NB4 (cell line): Measurements from ENCODE around the gene CAMTA1.

Experiments
- DNase-seq: peaks from one replicate; pipeline ENCODE4 v3.0.0; 2010; ENCODE audit warnings: low read depth
- H3K4me3 ChIP-seq: one replicate; pipeline ENCODE4 v1.5.1; 2011; ENCODE audit warnings: mild to moderate bottlenecking, low read depth, low read length, moderate library complexity
- CTCF ChIP-seq: IDR thresholded peaks from one replicate; pipeline ENCODE4 v1.5.1; 2012; ENCODE audit warnings: low read depth, low read length
- MYC ChIP-seq: IDR thresholded peaks from 2 replicates; pipeline ENCODE4 v1.6.1; 2011; ENCODE audit warnings: low read depth, low read length
- POLR2A ChIP-seq: IDR thresholded peaks from 2 replicates; pipeline ENCODE4 v1.6.1; 2011; ENCODE audit warnings: mild to moderate bottlenecking; ENCODE audit not compliant: insufficient read length; ENCODE audit errors: extremely low read depth
- TF ChIP-seq, protein P1 (sequence below): IDR thresholded peaks from 2 replicates; pipeline ENCODE4 v1.6.1; 2011; ENCODE audit warnings: low read depth, low read length

Gene CAMTA1

GRCh38 chr1:7222695-7223015, 437.4 kb downstream of the CAMTA1 start:
- DNase-seq: no peak
- TF ChIP-seq CTCF (no peak), MYC (no peak), POLR2A (no peak)
- TF ChIP-seq, protein P1, sequence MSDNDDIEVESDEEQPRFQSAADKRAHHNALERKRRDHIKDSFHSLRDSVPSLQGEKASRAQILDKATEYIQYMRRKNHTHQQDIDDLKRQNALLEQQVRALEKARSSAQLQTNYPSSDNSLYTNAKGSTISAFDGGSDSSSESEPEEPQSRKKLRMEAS: no peak
- H3K4me3 ChIP-seq: no peak overlapping the region

DNA sequence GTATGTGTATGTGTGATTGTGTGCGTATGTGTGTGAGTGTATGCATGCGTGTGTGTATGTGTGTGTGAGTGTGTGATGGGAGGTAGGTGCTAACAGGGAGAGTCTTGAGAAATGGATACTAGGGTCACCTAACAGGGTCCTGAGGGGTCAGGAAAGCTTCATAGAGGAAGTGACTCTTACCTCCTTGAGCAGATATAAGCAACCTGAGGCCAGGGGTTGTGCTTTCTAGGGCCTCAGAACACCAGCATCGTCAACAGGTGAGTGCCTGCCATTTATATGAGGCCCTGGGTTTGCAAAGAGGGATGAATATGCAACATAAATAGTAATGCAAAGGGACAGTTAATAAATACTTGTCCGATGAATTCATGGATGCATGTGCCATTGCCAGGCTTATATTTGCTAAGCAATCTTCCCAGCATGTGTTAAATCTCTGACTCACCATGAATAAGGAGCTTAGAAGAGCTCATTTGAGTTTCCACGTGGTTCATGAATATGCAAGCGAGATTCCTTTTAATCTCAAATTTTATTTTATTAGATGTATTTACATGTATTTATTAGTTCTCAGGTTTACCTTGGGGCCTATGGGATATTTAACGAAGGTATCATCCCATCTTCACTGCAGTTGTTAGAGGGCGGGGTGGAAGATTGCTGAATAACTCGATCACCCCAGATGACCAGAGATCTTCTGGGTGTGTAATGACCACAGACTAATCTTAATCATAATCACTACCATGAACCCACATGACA, 438.3 kb downstream of the CAMTA1 start:
- no peak overlapping the region for H3K4me3 ChIP-seq
- no peak for DNase-seq
- no peak for TF ChIP-seq MYC
- TF ChIP-seq CTCF: no peak

DNA sequence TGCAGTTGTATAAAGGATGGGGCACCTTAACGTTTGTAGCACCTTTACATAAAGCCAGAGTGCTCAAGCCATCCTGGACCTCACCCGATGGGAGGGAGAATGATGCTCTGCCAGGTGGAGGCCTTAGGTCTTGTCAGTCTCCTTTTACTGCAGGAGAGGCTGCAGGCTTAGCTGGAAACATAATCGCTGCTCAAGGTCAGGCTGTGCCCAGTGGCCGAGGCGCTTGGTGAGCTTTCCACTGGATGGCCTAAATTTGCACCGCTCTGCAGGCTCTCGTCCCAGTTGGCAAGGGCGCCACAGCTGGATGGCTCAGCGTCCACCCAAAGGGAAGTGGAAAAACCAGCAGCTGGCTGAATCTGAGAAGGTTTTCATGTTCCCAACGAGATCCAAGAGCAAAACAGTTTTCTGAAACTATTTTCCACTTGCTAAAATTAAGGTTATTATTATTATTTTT, 438.9 kb downstream of the CAMTA1 start:
- no peak overlapping the region for H3K4me3 ChIP-seq
- no peak for DNase-seq
- TF ChIP-seq CTCF: no peak

GRCh38 chr1:7224644-7225043, 439.4 kb downstream of the CAMTA1 start:
- H3K4me3 ChIP-seq: no peak overlapping the region
- DNase-seq: no peak
- TF ChIP-seq MYC: no peak
- TF ChIP-seq, protein P1: no peak
- TF ChIP-seq CTCF: no peak
- TF ChIP-seq POLR2A: no peak

GRCh38 chr1:7225711-7226505, 440.7 kb downstream of the CAMTA1 start:
- DNase-seq: no peak
- H3K4me3 ChIP-seq: no peak overlapping the region
- TF ChIP-seq, protein P1: no peak
- TF ChIP-seq POLR2A (no peak), CTCF (no peak), MYC (no peak)

GRCh38 chr1:7227654-7228053, 442.4 kb downstream of the CAMTA1 start:
- no peak overlapping the region for H3K4me3 ChIP-seq
- TF ChIP-seq CTCF (no peak), MYC (no peak), POLR2A (no peak)
- TF ChIP-seq, protein P1: no peak
- DNase-seq: no peak
